ENCODE data around the gene IDE. TPM values are rescaled to one million over a fixed set of nuclear protein-coding genes. Genes with fewer than 3 reads are reported as not detected.

Gene IDE
- total and polyA plus RNA-seq, 2 of the 13 experiments (the other 11 are each of a cell fraction or from before 2014, with no cell fraction given), result 16.1 to 52.1 TPM

DNA sequence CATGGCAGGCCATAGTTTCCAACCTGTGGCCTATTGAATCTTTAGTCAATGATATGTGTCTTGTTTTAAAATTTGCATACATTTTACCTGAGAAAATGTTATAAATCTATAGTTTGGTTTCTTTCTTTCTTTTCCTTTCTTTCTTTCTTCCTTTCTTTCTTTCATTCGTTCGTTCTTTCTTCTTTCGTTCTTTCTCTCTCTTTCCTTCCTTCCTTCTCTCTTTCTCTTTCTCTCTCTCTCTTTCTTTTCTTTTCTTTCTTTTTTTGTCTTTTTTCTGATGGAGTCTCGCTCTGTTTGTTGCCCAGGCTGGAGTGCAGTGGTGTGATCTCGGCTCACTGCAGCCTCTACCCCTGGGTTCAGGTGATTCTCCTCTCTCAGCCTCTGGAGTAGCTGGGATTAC is 133.3 kb downstream of the IDE start (continued):
- TF ChIP-seq, protein P1, sequence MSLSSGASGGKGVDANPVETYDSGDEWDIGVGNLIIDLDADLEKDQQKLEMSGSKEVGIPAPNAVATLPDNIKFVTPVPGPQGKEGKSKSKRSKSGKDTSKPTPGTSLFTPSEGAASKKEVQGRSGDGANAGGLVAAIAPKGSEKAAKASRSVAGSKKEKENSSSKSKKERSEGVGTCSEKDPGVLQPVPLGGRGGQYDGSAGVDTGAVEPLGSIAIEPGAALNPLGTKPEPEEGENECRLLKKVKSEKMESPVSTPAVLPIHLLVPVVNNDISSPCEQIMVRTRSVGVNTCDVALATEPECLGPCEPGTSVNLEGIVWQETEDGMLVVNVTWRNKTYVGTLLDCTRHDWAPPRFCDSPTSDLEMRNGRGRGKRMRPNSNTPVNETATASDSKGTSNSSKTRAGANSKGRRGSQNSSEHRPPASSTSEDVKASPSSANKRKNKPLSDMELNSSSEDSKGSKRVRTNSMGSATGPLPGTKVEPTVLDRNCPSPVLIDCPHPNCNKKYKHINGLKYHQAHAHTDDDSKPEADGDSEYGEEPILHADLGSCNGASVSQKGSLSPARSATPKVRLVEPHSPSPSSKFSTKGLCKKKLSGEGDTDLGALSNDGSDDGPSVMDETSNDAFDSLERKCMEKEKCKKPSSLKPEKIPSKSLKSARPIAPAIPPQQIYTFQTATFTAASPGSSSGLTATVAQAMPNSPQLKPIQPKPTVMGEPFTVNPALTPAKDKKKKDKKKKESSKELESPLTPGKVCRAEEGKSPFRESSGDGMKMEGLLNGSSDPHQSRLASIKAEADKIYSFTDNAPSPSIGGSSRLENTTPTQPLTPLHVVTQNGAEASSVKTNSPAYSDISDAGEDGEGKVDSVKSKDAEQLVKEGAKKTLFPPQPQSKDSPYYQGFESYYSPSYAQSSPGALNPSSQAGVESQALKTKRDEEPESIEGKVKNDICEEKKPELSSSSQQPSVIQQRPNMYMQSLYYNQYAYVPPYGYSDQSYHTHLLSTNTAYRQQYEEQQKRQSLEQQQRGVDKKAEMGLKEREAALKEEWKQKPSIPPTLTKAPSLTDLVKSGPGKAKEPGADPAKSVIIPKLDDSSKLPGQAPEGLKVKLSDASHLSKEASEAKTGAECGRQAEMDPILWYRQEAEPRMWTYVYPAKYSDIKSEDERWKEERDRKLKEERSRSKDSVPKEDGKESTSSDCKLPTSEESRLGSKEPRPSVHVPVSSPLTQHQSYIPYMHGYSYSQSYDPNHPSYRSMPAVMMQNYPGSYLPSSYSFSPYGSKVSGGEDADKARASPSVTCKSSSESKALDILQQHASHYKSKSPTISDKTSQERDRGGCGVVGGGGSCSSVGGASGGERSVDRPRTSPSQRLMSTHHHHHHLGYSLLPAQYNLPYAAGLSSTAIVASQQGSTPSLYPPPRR (CRISPR knock-in tag; IDR thresholded peaks at IDR 0.05; ENCODE audit: borderline replicate concordance), result no peak
- no peak for TF ChIP-seq EP300 (IDR thresholded peaks at IDR 0.05; ENCODE audit: low read depth in 2 of 2, low read length in 2 of 2)
- no peak for TF ChIP-seq EP300 (CRISPR knock-in tag; IDR thresholded peaks at IDR 0.05; ENCODE audit: borderline replicate concordance)
- no peak for TF ChIP-seq KLF6 (CRISPR knock-in tag; IDR thresholded peaks at IDR 0.05)
- TF ChIP-seq, protein P2, sequence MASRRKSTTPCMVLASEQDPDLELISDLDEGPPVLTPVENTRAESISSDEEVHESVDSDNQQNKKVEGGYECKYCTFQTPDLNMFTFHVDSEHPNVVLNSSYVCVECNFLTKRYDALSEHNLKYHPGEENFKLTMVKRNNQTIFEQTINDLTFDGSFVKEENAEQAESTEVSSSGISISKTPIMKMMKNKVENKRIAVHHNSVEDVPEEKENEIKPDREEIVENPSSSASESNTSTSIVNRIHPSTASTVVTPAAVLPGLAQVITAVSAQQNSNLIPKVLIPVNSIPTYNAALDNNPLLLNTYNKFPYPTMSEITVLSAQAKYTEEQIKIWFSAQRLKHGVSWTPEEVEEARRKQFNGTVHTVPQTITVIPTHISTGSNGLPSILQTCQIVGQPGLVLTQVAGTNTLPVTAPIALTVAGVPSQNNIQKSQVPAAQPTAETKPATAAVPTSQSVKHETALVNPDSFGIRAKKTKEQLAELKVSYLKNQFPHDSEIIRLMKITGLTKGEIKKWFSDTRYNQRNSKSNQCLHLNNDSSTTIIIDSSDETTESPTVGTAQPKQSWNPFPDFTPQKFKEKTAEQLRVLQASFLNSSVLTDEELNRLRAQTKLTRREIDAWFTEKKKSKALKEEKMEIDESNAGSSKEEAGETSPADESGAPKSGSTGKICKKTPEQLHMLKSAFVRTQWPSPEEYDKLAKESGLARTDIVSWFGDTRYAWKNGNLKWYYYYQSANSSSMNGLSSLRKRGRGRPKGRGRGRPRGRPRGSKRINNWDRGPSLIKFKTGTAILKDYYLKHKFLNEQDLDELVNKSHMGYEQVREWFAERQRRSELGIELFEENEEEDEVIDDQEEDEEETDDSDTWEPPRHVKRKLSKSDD (CRISPR knock-in tag; IDR thresholded peaks at IDR 0.05; ENCODE audit: low read depth), result no peak
- no peak for TF ChIP-seq ZSCAN29 (CRISPR knock-in tag; conservative IDR thresholded peaks at IDR 0.05)
- no peak for TF ChIP-seq ZSCAN31 (CRISPR knock-in tag; IDR thresholded peaks at IDR 0.05; ENCODE audit: low read depth)
- TF ChIP-seq ZNF775 (CRISPR knock-in tag; IDR thresholded peaks at IDR 0.05; ENCODE audit: borderline replicate concordance), result no peak
- TF ChIP-seq HNRNPL (IDR thresholded peaks at IDR 0.05; ENCODE audit: low read depth, low read length), result no peak
- TF ChIP-seq, protein P3, sequence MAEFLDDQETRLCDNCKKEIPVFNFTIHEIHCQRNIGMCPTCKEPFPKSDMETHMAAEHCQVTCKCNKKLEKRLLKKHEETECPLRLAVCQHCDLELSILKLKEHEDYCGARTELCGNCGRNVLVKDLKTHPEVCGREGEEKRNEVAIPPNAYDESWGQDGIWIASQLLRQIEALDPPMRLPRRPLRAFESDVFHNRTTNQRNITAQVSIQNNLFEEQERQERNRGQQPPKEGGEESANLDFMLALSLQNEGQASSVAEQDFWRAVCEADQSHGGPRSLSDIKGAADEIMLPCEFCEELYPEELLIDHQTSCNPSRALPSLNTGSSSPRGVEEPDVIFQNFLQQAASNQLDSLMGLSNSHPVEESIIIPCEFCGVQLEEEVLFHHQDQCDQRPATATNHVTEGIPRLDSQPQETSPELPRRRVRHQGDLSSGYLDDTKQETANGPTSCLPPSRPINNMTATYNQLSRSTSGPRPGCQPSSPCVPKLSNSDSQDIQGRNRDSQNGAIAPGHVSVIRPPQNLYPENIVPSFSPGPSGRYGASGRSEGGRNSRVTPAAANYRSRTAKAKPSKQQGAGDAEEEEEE (CRISPR knock-in tag; IDR thresholded peaks at IDR 0.05; ENCODE audit: borderline replicate concordance), result no peak
- TF ChIP-seq, protein P4, sequence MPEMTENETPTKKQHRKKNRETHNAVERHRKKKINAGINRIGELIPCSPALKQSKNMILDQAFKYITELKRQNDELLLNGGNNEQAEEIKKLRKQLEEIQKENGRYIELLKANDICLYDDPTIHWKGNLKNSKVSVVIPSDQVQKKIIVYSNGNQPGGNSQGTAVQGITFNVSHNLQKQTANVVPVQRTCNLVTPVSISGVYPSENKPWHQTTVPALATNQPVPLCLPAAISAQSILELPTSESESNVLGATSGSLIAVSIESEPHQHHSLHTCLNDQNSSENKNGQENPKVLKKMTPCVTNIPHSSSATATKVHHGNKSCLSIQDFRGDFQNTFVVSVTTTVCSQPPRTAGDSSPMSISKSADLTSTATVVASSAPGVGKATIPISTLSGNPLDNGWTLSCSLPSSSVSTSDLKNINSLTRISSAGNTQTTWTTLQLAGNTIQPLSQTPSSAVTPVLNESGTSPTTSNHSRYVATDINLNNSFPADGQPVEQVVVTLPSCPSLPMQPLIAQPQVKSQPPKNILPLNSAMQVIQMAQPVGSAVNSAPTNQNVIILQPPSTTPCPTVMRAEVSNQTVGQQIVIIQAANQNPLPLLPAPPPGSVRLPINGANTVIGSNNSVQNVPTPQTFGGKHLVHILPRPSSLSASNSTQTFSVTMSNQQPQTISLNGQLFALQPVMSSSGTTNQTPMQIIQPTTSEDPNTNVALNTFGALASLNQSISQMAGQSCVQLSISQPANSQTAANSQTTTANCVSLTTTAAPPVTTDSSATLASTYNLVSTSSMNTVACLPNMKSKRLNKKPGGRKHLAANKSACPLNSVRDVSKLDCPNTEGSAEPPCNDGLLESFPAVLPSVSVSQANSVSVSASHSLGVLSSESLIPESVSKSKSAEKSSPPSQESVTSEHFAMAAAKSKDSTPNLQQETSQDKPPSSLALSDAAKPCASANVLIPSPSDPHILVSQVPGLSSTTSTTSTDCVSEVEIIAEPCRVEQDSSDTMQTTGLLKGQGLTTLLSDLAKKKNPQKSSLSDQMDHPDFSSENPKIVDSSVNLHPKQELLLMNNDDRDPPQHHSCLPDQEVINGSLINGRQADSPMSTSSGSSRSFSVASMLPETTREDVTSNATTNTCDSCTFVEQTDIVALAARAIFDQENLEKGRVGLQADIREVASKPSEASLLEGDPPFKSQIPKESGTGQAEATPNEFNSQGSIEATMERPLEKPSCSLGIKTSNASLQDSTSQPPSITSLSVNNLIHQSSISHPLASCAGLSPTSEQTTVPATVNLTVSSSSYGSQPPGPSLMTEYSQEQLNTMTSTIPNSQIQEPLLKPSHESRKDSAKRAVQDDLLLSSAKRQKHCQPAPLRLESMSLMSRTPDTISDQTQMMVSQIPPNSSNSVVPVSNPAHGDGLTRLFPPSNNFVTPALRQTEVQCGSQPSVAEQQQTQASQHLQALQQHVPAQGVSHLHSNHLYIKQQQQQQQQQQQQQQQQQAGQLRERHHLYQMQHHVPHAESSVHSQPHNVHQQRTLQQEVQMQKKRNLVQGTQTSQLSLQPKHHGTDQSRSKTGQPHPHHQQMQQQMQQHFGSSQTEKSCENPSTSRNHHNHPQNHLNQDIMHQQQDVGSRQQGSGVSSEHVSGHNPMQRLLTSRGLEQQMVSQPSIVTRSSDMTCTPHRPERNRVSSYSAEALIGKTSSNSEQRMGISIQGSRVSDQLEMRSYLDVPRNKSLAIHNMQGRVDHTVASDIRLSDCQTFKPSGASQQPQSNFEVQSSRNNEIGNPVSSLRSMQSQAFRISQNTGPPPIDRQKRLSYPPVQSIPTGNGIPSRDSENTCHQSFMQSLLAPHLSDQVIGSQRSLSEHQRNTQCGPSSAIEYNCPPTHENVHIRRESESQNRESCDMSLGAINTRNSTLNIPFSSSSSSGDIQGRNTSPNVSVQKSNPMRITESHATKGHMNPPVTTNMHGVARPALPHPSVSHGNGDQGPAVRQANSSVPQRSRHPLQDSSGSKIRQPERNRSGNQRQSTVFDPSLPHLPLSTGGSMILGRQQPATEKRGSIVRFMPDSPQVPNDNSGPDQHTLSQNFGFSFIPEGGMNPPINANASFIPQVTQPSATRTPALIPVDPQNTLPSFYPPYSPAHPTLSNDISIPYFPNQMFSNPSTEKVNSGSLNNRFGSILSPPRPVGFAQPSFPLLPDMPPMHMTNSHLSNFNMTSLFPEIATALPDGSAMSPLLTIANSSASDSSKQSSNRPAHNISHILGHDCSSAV (CRISPR knock-in tag; IDR thresholded peaks at IDR 0.05; ENCODE audit: borderline replicate concordance), result no peak

Data from HepG2 (cell line).